Colon (tissue), 2 donors: ENCODE measurements around the gene DALRD3.

ENCODE experiments used
- FAIRE-seq: peaks from 2 replicates; lab custom pipeline; 2012; peaks lifted over from hg19 to GRCh38; lab: Jason Lieb, UNC
- donor health status: control.
- donor health status: control.

Gene DALRD3, protein sequence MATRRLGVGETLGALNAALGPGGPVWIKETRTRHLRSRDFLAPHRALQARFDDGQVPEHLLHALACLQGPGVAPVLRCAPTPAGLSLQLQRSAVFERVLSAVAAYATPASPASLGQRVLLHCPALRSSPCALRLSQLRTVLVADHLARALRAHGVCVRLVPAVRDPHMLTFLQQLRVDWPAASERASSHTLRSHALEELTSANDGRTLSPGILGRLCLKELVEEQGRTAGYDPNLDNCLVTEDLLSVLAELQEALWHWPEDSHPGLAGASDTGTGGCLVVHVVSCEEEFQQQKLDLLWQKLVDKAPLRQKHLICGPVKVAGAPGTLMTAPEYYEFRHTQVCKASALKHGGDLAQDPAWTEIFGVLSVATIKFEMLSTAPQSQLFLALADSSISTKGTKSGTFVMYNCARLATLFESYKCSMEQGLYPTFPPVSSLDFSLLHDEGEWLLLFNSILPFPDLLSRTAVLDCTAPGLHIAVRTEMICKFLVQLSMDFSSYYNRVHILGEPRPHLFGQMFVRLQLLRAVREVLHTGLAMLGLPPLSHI

DNA sequence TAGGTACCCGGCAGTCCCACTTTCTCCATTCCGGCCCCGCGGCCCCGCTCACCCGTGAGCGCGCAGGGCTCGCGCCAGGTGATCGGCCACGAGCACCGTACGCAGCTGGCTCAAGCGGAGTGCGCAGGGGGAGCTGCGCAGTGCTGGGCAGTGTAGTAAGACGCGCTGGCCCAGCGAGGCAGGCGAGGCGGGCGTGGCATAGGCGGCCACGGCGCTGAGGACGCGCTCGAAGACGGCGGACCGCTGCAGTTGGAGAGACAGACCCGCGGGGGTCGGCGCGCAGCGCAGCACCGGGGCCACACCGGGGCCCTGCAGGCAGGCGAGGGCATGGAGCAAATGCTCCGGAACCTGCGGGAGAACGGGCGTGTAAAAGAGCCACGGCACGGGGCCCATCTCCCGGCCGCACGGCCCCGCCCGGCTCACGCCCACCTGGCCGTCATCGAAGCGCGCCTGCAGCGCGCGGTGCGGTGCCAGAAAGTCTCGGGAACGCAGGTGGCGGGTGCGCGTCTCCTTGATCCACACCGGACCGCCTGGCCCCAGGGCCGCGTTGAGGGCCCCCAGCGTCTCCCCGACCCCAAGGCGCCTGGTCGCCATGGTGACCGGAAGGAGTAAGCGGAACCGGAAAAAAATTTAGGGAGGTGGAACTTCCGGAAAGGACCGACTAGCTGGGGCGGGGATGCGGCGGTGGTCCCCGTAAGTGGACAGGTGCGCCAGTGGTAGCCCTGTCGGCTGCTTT, at the start of gene DALRD3:
DALRD3 (minus strand) TSS at position 610 of the 736 bp plus-strand sequence; CDS start at position 594, 16 bp downstream.
- FAIRE-seq: no peak

- FAIRE-seq: no peak
Measured at GRCh38 chr3:49058011-49058410, 39.6 kb upstream of the DALRD3 start.

DNA sequence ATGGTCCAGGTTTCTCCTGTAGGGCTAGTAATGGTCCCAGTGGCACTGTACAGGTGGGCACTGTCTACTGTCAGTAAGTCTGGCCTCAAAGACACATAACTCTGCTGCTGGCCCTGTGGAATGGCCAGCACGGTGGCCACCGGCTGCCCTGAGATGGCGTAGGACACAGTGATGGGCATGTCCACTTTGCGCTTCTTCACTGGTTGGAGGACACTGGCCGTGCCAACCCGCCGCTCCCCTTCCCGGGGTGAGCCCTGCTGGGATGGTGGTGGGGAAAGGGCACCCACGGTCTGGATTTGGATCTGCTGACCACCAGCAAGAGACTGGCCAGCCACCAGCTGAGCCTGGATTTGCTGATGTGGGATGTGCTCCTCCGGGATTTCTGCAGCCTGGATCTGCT, 38.9 kb upstream of the DALRD3 start:
- FAIRE-seq: no peak

- FAIRE-seq: no peak
Measured at GRCh38 chr3:49054344-49054862, 36.0 kb upstream of the DALRD3 start.

- no peak for FAIRE-seq
Measured at GRCh38 chr3:49053543-49053942, 35.2 kb upstream of the DALRD3 start.

- no peak for FAIRE-seq
Measured at GRCh38 chr3:49035281-49035680, 16.9 kb upstream of the DALRD3 start.

DNA sequence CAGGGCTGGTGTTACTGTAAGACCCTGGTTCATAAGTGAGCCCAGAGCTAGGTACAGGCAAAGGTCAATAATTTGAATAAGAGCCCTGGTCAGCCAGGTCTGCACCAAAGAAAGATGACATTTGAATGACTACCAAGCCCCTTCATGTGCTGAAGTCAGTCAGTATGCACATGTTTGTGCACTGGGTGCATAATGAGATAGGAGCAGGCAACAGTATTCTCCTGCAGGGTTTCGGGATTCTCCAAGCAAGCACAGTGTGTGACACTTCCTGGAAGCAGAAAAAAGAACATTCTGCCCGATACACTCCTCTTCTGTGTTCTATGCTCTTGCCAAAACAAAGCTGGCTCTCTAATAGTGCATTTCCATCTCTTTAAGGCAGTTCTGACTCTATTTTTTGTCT, 16.3 kb upstream of the DALRD3 start:
- no peak for FAIRE-seq

DNA sequence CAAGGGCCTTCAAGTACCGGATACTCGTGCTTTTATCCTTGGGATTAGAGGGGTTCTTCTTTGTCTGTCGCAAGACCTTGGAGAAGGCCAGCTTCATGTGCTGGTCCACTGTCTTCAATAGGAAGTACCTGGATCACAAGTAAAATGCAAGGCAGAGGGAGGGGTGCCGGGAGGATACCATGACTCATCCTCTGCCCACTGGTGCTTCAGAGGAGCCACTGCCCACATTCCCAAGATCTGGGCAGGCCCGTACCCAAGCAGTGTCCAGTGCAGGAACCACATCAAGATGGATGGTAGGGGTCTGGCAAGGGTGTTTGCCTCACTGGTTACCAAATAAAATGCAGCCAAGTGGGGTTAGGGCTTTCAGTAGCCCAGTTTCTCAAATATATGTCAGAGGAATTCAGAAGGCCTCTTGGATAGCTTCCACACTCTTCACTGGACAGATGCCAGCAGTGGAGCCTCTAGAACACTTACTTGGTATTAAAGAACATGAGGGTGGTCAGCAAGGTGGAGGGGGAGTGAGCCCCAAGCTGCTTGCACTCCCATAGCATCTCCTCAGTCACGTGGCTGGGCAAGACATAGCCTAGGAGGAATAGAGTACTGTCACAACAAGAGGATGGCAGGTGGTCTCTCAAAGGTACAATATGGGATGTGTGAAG, 14.4 kb upstream of the DALRD3 start:
- no peak for FAIRE-seq

- no peak for FAIRE-seq
Measured at GRCh38 chr3:49030321-49030720, 11.9 kb upstream of the DALRD3 start.

DNA sequence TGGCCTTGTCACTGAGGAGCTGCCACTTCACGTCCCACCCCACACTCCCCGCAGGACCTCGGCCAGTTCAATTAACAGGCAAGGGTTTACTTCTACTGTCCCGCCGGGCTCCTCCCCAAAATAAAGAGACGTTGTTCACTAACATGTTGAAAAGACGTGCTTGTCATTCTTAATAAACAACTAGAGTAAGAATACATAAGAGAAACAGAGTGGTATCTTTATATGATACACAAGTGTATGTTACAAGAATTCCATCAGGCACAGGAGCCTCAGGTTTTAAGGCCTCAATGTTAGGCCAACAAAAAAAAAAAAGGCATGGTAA, 11.1 kb upstream of the DALRD3 start:
- FAIRE-seq: no peak

- FAIRE-seq: no peak
Measured at GRCh38 chr3:49028673-49029562, 10.5 kb upstream of the DALRD3 start, which contains the start of gene IMPDH2. Gene IMPDH2 (minus strand): TSS chr3:49029398. CDS start chr3:49029350, 48 bp downstream.

DNA sequence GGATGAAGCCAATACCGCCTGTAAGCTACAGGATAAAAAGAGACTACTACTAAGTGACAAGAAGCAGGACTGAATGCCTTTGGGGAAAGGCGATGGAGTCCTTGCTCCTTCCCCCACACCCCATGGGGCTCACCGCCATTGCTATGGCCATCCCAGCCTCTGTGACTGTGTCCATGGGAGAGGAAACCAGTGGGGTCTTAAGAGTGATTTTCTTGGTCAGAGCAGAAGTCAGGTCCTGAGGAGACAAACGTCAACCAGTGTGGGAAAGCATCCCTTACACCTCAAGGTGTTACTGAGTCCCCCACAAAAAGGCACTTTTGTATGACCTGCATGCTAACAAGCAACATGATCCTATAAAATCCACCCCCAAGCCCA, 9.9 kb upstream of the DALRD3 start:
- FAIRE-seq: no peak

DNA sequence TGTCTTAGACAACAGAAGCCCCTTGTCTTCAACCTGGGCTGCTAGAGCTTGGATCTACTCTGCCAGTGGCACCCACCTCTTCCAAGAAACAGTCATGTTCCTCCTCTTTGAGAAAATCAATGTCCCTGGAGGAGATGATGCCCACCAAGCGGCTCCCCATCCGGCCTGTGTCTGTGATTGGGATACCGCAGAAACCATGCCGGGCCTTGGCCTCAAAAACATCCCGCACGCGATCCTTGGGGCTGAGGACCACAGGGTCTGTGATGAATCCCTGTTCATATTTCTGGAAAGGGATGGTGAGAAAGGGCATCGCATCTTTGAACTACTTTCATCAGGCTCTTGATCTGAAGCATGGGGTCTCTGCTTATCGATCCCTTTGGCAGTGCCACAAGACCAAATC, 9.3 kb upstream of the DALRD3 start:
- FAIRE-seq: no peak

- no peak for FAIRE-seq
Measured at GRCh38 chr3:49026536-49026935, 8.2 kb upstream of the DALRD3 start.

GRCh38 chr3:49025793-49026520, 7.6 kb upstream of the DALRD3 start:
- FAIRE-seq: no peak

- no peak for FAIRE-seq
Measured at GRCh38 chr3:49025005-49025792, 6.8 kb upstream of the DALRD3 start.

DNA sequence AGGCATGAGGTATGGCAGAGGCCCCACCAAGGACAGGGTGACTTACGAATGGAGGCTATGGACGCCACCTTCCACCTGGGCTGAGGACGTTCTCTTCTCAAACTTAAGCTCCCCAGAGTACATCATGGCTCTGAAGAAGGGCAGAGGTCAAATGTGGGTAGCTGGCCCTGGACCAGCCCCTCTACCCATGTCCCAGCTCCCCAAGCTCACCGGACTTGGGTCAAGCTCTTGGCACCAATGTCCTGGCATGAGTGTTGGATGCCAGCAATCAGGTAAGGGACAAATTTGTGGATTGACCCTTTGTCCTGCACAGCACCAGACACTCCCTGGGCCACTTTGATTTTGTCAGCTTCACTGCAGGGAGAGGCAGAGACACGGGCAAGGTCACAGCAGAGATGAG, 6.1 kb upstream of the DALRD3 start:
- no peak for FAIRE-seq

DNA sequence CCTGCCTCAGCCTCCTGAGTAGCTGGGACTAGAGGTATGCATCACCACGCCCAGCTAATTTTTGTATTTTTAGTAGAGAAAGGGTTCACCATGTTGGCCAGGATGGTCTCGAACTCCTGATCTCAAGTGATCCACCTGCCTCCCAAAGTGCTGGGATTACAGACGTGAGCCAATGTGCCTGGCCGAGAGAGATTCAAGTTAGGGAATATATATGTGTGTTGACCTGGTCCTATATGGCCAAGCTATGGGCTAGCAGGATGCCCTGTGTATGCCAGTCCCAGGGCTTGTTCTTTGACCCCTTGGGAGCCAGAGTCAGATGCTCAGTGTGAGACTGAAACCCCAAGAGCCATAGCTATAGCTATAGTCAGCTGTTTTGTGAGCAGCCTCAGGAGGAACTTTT, 5.4 kb upstream of the DALRD3 start:
- no peak for FAIRE-seq

DNA sequence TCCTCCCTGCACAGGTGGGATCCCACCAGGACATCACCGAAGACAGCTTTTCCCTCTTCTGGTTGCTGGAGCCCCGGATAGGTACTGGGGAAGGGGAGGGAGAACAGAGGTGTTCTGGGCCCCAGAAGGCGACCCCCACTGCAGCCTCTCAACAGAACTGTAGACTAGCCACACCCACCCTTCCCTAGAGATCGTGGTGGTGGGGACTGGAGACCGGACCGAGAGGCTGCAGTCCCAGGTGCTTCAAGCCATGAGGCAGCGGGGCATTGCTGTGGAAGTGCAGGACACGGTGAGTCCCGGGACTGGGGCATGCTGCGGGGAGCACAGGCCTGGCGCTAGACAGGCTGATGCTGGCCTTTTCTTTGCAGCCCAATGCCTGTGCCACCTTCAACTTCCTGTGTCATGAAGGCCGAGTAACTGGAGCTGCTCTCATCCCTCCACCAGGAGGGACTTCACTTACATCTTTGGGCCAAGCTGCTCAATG, 4.3 kb upstream of the DALRD3 start:
- FAIRE-seq: no peak
